Limb (tissue), 2 donors: ENCODE data around the gene IGLL5.
A peak's percentile ranks its signal among the peaks of the same experiment; 100 is the strongest.

Source experiments
- DNase-seq, 2 donors: peaks; one replicate each; pipeline ENCODE4 v3.0.0-alpha.2; 2016; ENCODE audit errors: extremely low spot score in 2 of 2

Gene IGLL5

DNA sequence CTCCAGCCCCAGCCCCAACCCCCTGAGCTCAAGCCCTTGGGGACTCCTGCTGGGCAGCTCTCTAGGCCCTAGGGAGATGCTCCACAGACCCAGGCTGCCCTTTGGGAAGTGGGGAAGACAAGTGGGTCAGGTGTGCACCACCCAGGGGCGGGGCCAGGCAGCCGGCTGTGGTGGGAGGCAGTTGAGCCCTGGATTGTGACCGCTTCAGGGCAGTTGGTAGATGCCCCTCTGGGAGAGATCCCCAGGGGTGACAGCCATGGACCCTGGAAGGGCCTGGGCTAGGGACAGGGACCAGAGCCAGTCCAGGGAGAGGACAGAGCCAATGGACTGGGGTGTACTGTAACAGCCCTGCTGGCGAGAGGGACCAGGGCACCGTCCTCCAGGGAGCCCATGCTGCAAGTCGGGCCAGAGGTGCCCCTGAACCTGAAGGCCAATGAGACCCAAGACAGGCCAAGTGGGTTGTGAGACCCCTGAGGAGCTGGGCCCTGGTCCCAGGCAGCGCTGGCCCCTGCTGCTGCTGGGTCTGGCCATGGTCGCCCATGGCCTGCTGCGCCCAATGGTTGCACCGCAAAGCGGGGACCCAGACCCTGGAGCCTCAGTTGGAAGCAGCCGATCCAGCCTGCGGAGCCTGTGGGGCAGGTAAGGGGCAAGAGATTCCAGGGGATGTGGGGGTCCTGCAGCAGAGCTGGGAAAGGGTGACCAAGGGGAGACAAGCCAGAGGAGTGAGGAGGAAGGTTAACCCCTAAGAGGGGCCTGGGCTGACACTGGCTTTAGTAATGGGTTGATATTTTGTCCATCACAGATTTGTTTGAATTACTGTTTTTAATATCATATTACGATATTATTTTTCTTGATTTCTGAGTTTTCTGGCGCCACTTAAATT lies at the start of gene IGLL5:
IGLL5 (plus strand) TSS at position 196 of the 883 bp plus-strand sequence; CDS start at position 434, 238 bp downstream.
- no peak for DNase-seq

DNA sequence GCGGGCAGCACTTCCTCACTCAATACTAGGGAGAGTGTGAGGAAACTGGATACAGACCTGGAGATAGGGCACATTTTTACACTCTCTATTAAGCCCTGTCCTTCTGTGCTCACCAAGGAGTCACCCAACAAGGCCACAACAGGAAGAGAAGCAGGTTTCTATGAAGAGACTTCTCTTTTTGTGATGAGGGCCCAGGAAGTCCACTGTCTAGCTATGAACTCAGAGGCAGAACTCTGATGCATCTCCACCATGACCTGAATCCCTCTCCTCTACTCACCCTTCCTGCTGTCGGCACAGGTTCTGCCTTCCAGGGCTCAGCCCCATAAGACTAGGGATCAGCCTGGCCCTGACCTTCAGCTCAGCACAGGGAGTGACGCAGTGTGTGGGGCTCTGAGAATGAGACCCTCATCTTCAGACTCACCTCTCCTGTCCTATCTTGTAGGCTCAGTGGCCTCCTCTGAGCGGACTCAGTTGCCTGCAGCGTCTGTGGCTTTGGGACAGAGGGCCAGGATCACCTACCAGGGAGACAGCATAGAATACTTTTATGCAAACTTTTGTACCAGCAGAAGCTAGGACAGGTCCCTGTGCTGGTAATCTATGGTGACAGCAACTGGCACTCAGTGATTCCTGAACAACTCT lies 49.3 kb upstream of the IGLL5 start:
- DNase-seq, result no peak

DNA sequence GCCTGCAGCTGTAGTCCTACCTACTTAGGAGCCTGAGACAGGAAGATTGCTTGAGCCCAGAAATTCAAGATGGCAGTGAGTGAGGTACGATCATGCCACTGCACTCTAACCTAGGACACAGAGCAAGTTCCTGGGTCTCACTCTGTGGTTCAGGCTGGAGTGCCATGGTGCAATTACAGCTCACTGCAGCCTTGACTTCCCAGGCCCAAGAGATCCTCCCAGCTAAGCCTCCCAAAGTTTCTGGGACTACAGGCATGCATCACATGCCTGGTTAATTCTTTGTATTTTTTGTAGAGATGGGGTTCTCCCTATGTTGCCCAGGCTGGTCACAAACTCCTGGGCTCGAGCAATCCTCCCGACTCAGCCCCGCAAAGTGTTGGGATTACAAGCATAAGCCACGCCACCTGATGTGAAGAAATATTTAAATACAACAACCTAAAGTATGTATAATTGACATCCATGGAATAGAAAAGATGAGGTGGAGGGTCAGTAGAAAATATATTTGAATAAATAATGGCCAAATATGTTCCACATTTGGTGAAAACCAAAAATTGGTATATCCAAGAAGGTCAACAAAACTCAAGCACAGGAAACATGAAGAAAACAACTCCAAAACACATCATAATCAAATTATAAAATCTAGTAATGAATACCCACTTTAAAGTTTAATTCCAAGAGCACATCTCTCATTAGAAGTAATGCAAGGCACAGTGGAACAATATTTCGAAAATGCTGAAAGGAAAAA lies 47.9 kb upstream of the IGLL5 start:
- DNase-seq, result no peak

DNA sequence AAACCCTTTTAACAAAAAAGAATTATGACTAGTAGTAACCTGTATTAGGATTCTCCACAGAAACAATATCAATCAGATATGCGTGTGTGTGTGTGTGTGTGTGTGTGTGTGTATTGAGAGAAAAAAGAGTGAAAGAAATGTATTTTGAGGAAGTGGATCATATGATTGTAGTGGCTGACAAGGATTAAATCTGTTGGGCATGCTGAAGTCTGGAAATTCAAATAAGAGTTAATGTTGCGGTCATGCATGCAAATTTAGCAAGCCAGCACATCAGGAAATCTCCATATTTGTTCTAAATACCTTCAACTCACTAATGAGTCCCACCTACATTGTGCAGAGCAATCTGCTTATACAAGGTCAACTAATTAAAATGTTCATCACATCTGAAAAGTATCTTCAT lies 46.8 kb upstream of the IGLL5 start:
- no peak for DNase-seq

GRCh38 chr22:22841598-22841997 lies 46.0 kb upstream of the IGLL5 start:
- DNase-seq, result no peak

DNA sequence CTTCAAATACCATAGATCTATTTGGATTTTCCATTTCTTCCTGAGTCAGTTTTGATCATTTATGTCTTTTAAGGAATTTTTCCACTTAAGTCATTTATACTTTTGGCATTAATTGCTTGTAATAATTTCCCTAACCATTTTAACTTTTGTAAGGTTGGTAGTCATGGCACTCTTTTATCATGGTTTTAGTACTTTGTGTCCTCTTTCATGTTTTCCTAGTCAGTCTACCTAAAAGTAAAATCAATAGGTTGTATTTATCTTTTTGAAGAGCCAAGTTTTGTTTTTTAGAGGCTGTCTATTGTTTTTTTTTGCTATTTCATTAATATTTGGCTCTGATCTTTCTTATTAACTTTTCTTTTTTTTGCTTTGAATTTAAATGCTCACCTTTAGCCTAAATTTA lies 45.5 kb upstream of the IGLL5 start:
- no peak for DNase-seq

DNA sequence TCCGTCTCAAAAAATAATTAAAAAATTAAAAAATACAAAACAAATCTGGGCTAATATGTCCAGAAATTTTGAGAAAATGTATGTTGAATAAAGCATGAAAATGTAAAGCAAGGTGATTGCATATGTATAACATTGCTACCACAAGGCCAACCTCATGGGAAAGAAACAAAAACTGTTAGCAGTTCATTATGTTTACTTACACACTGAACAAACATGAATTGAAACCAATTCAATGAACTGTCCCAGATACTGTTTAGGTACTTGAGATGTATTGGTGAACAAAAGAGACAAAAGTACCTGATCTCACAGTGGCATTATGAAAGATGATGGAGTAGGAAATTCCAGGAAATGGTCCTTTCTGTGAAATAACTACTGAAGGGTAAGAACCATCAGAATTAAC lies 43.8 kb upstream of the IGLL5 start:
- DNase-seq, result no peak

- no peak for DNase-seq
Observed at GRCh38 chr22:22847241-22847640, 40.4 kb upstream of the IGLL5 start.

- peak; percentile 24 to 67 for DNase-seq
Observed at GRCh38 chr22:22848364-22848866, 39.2 kb upstream of the IGLL5 start.

DNA sequence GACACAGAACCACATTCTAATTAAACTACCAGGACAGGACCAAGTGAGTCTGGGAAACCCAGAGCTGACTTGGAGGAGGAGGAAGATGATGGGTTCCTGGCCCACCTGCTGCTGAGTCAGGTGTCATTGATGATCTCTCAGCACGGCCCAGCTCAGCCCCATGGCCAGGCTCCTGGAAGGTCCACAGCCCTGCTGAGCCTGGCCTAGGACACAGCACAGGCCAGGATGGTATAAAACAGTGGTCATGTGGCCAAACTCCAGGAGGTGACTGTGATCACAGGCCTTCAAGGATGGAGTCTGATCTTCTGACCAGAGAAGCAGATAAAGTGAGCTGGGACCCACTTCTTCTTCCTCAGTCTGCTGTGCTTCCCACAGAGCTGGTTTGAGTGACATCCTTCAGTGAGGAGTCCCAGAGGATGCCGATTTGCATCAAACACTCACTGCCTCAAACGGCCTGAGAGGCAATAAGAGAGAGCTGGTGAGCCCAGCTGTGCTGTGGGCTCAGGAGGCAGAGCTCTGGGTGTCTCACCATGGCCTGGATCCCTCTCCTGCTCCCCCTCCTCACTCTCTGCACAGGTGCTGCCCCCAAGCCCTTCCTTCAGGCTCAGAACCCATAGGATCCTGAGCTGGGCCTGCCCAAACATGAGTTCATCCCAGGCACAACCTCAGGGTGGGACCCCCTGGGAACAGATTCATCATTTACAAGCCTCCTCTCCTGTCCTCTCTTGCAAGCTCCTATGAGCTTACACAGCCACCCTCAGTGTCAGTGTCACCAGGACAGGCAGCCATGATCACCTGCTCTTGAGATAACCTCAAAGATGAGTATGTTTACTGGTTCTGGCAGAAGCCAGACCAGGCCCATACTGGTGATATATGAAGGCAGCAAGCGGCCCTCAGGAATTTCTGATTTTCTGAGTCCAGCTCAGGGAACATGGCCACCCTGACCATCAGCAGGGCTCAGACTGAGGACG lies 37.7 kb upstream of the IGLL5 start:
- no peak for DNase-seq

DNA sequence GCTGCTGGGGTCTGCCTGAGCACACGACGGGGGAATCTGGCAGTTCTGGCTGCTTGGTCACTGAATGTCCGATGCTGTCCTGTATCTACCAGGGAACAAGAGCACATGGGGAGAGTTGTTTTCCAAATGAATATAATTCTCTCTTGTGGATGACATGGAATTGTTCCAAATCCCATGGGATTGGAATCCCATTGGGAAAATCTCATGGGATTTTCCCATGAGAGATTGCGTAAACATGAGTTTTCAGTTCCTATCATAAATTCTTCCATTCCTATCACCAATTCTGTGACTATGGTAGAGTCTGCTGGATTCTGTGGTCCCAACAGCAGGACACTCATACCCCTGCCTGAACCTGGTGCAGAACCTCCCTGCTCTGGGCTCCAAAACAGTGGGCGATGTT lies 35.6 kb upstream of the IGLL5 start:
- no peak for DNase-seq

DNA sequence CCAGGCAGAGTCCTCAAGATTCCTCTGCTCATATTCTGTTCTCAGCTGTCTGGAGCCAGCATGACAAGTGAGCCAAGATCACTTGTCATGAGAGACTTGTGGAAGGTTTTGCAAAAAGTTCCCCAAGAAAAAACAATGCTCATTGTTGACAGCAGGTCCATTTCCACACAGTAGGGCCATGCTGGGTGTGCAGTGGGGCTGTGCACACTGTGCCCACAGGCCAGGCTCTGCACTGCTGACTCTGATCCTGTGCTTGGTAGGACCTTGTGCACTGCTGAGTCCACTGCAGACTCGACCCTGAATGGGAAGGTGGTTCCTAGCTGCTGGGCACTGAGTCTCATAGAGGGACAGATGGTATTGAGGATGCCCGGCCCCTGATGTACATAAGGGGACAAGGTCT lies 33.9 kb upstream of the IGLL5 start:
- DNase-seq, result no peak

DNA sequence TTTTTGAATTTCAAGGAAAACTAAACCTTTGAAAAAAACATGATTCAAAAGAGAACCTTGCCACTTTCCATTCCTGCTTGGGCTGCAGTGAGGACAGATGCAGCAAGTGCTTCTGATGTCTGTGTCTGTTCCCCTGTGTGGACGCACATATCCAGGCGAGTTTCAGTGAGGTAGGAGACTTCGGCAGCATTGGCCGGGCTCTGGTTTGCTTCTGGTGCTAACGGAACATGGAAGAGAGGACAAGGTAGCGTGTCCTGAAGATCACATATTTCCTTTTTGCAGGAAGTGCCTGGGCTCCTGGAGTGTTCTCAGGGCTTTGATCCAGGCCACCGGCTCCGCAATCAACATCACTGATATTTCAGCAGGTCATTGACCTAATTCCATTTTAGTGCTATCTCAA lies 33.1 kb upstream of the IGLL5 start:
- no peak for DNase-seq

- DNase-seq, result no peak
Observed at GRCh38 chr22:22855085-22855484, 32.5 kb upstream of the IGLL5 start.

- DNase-seq, result no peak
Observed at GRCh38 chr22:22855617-22856308, 31.9 kb upstream of the IGLL5 start.

- DNase-seq, result no peak
Observed at GRCh38 chr22:22856364-22856763, 31.3 kb upstream of the IGLL5 start.

DNA sequence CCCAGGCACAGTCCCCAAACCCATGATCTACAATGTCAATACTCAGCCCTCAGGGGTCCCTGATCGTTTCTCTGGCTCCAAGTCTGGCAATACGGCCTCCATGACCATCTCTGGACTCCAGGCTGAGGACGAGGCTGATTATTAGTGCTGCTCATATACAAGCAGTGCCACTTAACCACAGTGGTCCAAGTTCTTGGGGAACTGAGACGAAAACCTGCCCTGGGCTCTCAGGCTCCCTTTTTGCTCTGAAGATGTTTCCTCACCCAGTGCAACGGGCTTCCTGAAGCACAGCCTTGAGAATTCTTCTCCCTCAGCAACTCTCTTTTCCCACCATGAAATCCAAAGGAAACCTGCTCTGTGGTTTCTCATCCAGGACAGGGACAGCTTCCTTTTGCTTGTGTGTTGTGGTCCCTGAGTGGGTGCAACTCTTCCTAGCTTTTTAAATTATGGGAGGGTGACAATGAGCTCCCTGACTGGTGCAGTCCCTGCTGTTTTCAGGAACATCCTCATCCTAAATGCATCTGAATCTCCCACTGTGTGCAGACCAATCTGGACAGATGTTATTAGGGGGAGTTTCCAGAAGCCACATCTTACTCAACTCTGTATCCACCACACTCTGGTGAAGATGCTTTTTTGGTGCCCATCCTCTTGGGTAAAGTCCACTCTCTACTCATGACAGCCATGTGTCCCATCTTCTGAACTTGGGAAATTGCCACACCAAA lies 30.6 kb upstream of the IGLL5 start:
- no peak for DNase-seq

DNA sequence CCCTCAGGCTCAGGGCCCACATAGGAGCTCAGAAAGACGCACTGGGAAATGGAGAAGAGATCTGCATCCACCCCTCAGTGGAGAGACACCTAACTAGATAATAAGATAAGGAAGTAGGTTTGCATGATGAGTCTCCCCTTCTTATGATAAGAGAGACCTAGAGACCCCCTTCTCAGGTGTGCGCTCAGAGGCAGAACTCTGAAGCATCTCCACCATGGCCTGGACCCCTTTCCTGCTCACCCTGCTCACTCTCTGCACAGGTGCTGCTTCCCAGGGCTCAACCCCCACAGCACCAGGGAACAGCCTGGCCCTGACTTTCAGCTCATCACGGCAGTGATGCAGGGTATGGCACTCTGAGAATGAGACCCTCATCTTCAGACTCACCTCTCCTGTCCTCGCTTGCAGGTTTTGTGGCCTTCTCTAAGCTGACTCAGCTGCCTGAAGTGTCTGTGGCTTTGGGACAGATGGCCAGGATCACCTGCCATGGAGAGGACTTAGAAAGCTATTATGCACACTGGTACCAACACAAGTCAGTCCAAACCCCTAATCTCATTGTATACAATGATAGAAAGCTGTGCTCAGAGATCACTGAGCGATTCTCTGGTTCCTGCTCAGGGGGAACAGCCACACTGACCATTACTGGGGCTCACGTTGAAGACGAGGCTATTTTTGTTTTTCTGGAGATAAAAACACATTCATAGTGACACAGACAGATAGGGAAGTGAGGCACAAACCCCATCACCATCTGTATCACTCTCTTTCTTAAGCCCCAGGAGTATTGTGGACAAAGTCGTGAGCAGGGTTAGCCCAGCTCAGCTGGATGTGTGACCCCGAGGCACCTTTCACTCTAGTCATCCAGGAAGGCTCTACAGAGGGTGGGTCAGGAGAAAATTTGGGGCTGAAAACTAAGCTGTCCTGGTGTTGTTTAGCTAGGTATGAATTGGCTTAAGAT lies 29.7 kb upstream of the IGLL5 start:
- no peak for DNase-seq

GRCh38 chr22:22858559-22858937 lies 29.1 kb upstream of the IGLL5 start:
- no peak for DNase-seq
